GM12875 (cell line): ENCODE measurements around the gene STK32C.

Experiments used
- H3K4me3 ChIP-seq: one replicate; pipeline ENCODE4 v1.5.1; 2011; ENCODE audit warnings: low read depth, low read length, control low read depth
- TF ChIP-seq, protein P1 (sequence below): IDR thresholded peaks from 2 replicates; pipeline ENCODE4 v1.5.1; 2011; ENCODE audit warnings: low read depth, mild to moderate bottlenecking, control low read depth, inconsistent platforms, low read length, moderate library complexity, borderline replicate concordance; ENCODE audit not compliant: insufficient read depth

The STK32C gene

DNA sequence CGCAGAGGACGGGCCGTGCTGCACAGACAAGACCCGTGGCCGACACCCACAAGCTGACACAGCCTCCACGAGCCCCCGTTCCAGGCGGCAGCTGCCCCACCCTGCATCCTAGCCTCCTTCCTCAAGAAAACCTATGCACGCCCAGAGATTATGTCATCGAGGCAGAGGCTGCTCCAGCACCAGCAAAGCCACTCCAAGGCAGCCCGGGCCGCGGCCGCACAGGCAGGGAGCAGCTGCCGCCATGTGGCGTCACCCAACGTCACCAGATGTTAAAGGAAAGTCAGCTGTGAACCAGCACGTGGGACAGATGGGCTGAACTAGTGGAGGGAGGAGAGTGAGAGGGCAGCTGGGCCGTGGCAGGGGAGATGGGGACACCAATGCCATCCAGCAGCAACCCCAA, 59.8 kb downstream of the STK32C start:
- no peak overlapping the region for H3K4me3 ChIP-seq
- TF ChIP-seq, protein P1, sequence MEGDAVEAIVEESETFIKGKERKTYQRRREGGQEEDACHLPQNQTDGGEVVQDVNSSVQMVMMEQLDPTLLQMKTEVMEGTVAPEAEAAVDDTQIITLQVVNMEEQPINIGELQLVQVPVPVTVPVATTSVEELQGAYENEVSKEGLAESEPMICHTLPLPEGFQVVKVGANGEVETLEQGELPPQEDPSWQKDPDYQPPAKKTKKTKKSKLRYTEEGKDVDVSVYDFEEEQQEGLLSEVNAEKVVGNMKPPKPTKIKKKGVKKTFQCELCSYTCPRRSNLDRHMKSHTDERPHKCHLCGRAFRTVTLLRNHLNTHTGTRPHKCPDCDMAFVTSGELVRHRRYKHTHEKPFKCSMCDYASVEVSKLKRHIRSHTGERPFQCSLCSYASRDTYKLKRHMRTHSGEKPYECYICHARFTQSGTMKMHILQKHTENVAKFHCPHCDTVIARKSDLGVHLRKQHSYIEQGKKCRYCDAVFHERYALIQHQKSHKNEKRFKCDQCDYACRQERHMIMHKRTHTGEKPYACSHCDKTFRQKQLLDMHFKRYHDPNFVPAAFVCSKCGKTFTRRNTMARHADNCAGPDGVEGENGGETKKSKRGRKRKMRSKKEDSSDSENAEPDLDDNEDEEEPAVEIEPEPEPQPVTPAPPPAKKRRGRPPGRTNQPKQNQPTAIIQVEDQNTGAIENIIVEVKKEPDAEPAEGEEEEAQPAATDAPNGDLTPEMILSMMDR: no peak

DNA sequence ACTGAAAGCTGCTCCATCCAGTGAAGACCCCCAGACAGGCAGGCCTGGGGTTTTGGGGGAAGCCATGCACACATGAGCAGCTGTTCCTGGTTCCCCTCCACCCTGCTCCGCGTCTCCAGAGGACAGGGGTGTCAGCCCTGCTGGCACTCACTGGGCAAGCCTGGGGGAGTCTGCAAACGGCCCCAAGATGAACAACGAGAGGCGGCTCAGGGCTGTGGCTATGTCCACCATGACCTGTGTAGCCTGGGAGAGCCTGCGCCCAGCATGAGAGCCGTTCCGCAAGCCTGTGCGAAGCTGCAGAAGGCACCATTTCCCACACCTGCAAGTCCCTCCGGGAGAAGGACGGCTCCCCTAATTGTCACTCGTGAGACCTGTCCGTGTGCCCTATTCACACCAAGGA, 61.5 kb downstream of the STK32C start:
- TF ChIP-seq, protein P1: no peak
- no peak overlapping the region for H3K4me3 ChIP-seq

DNA sequence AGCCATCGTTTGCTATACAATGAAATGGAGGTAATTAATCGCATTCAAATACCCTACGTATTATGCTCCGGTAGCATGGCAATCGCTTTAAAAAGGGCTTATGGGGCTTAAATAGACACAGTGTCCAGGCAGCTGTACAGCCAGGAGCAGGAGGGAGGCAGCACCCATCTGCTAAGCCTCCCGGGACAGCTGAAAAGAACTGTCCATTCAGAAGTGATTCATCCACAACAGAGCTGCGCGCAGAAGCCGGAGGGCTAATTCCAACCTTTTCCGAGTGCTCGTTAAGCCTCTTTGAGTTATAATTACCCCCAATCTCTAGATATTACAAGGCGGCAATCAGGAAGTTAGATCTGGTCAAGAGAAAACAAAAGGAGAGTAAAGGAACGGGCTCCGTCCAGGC, 62.7 kb downstream of the STK32C start:
- no peak overlapping the region for H3K4me3 ChIP-seq
- TF ChIP-seq, protein P1: no peak

DNA sequence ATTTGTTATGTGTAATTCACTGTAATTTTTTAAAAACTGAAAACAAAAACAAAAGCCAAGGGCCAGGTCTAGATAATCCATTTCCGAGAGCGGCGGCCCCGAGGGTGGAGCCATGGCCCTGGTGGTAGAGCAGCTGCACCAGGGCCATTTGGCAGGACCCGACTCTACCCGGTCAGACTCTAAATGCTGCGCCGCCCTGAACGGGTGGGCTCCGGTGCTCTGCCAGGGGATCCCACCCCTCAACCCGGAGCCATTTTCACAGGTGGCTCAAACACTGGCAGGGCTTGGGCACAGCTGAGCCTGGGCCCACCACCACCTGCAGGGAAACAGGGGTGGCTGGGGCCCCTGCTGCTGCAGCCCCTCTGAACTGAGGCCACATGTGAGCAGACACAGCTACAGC, 64.1 kb downstream of the STK32C start:
- no peak overlapping the region for H3K4me3 ChIP-seq
- TF ChIP-seq, protein P1: no peak

DNA sequence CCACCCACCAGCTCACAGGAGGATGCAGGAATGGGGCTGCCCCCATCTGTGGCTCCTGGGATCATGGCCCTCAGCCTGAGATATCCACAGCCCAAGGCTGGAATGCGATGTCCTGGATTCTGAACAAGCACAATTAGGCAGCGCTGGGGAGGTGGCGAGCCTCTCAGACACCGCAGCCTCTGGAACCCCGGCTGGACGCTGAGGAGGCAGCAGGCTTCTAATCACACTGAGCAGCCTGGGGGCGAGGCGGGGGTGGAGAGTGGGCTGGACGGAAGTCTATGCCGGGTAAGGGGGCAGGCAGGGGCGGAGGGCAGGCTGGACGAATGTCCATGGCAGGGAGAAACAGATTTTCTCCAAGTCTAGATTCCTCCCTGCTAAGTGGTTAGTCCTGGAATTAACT, 64.6 kb downstream of the STK32C start:
- no peak overlapping the region for H3K4me3 ChIP-seq
- TF ChIP-seq, protein P1: no peak

DNA sequence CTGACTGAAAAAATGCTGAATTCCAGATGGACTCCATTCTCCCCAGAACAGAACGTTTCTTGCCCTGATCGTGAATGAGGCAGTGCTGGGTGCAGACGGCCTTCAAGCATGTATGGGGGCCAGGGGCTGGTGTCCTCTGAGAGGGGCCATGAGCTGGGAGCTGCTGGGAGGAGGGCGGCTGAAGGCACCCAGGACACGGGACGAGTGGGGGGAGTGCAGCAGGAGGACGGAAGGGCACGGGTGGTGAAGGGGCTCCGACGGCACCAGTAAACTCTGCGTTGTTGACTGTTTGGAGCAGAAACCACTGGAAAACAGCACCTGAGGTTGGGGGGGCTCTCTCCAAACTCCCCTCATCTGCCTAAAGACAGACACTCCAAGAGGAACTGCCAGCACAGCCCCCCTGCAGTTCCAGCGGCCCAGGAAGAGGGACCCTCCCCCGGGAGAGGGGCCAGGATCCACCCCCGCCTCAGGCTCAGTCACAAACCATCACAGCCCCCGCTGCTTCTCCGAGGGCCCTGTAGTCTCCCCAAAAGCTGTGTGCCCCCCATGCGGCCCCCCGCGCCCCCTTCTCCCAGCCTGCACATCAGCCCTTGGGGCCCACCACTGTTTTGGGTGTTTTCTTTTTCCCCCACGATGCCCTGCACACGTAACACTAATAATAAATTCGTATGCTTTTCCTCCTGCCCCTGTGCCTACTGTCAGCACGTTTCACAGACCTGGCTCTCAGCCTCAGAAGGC, 65.5 kb downstream of the STK32C start:
- TF ChIP-seq, protein P1: no peak
- H3K4me3 ChIP-seq: no peak overlapping the region

DNA sequence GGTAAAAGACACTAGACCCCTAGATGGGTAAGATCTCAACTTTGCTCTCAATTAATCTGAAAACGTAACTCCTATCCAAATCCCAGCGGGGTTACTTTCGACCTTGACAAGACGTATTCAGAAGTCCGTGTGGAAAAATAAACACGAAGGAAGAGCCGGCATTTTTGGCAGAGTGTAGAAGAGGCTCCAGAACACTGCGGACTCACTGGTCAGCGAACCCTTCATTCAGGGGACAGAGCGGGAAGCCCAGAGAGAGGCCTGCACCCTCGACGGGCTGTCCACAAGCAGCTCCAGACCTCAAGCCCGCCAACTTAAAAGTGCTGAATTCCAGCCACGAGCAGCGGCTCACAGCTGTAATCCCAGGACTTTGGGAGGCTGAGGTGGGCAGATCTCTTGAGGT, 66.3 kb downstream of the STK32C start:
- TF ChIP-seq, protein P1: no peak
- no peak overlapping the region for H3K4me3 ChIP-seq
